ENCODE results near the gene LRP11.

GRCh38 chr6:149859368-149859767 is 4.8 kb downstream of the LRP11 start:
- TF ChIP-seq ZNF687 (IDR thresholded peaks at IDR 0.05) (no peak), FOXM1 (IDR thresholded peaks at IDR 0.05; ENCODE audit: low read depth, low read length) (no peak), POLR2A (IDR thresholded peaks at IDR 0.05; ENCODE audit: low read depth, low read length) (no peak), CREB1 (IDR thresholded peaks at IDR 0.05; ENCODE audit: low read depth) (no peak)
